Upper lobe of left lung (tissue), 6 donors: ENCODE measurements around the gene GCLM. TPM values are rescaled to one million over a fixed set of nuclear protein-coding genes. Genes with fewer than 3 reads are reported as not detected.
A peak's percentile ranks its signal among the peaks of the same experiment; 100 is the strongest.

Experiments
- ATAC-seq, 2 donors: fragments of 200-7000 bp; cut with Tn5 transposase; one replicate each; pipeline ENCODE4 v1.9.1; 2022; ENCODE audit warnings: mild to moderate bottlenecking in 2 of 2, moderate library complexity in 2 of 2; ENCODE audit not compliant: low FRiP score in 2 of 2
- DNase-seq, 2 donors: peaks; one replicate each; pipeline ENCODE4 v3.0.0-alpha.2; 2019 to 2020
- H3K27ac ChIP-seq, 4 donors: fragments of 200-600 bp; sonication (generic); one replicate each; pipeline ENCODE4 v1.5.1; 2016 to 2019
- H3K27me3 ChIP-seq, 4 donors: fragments of 200-600 bp; sonication (generic); one replicate each; pipeline ENCODE4 v1.5.1; 2017 to 2019
- H3K36me3 ChIP-seq, 4 donors: fragments of 200-600 bp; sonication (generic); one replicate each; pipeline ENCODE4 v1.5.1; 2016 to 2019
- H3K4me1 ChIP-seq, 4 donors: fragments of 200-600 bp; sonication (generic); one replicate each; pipeline ENCODE4 v1.5.1; 2018 to 2019
- H3K4me3 ChIP-seq, 4 donors: fragments of 200-600 bp; sonication (generic); one replicate each; pipeline ENCODE4 v1.5.1; 2017 to 2019; ENCODE audit warnings: mild to moderate bottlenecking in 2 of 4, moderate library complexity in 1 of 4
- H3K9me3 ChIP-seq, 4 donors: fragments of 200-600 bp; sonication (generic); one replicate each; pipeline ENCODE4 v1.5.1; 2018 to 2019
- CTCF ChIP-seq, 6 experiments: fragments of 450-650 bp in 4 of 6; fragments of 200-600 bp in 2 of 6; sonication (generic) in 2 of 6; IDR thresholded peaks; one replicate each; pipeline ENCODE4 v1.5.1; 2016 to 2019; ENCODE audit warnings: antibody characterized with exemption in 6 of 6
- EP300 ChIP-seq, 4 donors: sonication (generic); formaldehyde crosslinking; IDR thresholded peaks; one replicate each; pipeline ENCODE4 v1.5.1; 2017; ENCODE audit warnings: antibody characterized with exemption in 4 of 4, control low read depth in 2 of 4
- POLR2A ChIP-seq, 4 donors: fragments of 450-650 bp; IDR thresholded peaks; one replicate each; pipeline ENCODE4 v1.5.1; 2016 to 2017; ENCODE audit warnings: antibody characterized with exemption in 4 of 4, mild to moderate bottlenecking in 2 of 4
- POLR2AphosphoS5 ChIP-seq, 2 donors: sonication (generic); formaldehyde crosslinking; IDR thresholded peaks; one replicate each; pipeline ENCODE4 v1.5.1; 2017; ENCODE audit warnings: antibody characterized with exemption in 2 of 2
- WGBS, 2 donors: methylation state at CpG; one replicate each; pipeline ENCODE4 v1.1.5; 2017 to 2018; 5-methylcytosine and 5-hydroxymethylcytosine counted together
- total RNA-seq, 6 donors: library from RNA; depleted of rRNA in 4 of 6; stranded (reverse); fragments of >200 nt in 4 of 6; gene quantifications; one replicate each; pipeline versions ENCODE4 v1.1.0 to v1.2.1, GENCODE V29; 2016 to 2021
- donor health status: DM: no; HTN: no; CAD: no; lungs with moderate emphysema.
- donor health status: DM: no; HTN: yes; CAD: no; lungs with severe emphysema.

The GCLM gene
- total RNA-seq, 6 donors from 2014 or later, result 11.3 to 25.1 (median 20.2) TPM

- WGBS, 2 donors, result 82 to 87% methylated on average over 6 of the region's 6 CpGs
- no peak overlapping the region for H3K27ac ChIP-seq
- TF ChIP-seq EP300 (IDR thresholded peaks at IDR 0.05) (no peak), CTCF (IDR thresholded peaks at IDR 0.05) (no peak), POLR2A (IDR thresholded peaks at IDR 0.05) (no peak), POLR2AphosphoS5 (IDR thresholded peaks at IDR 0.05) (no peak)
- H3K4me3 ChIP-seq, result no peak overlapping the region
- ATAC-seq (no peak), DNase-seq (no peak)
- no peaks in the 10 kb centered on the region for H3K27me3 ChIP-seq
- H3K9me3 ChIP-seq, result no peaks in the 10 kb centered on the region
- no peaks in the 10 kb centered on the region for H3K4me1 ChIP-seq
- peaks cover 0 to 41% (median 12%) of the 10 kb centered on the region in 4 donors for H3K36me3 ChIP-seq
These were observed 20.3 kb downstream of the GCLM start for GRCh38 chr1:93888900-93889299.

GRCh38 chr1:93882269-93882668 is 27.0 kb downstream of the GCLM start:
- WGBS, 2 donors, result 82 to 89% methylated on average over 4 of the region's 4 CpGs
- H3K36me3 ChIP-seq, result peaks cover 0 to 4% (median 1%) of the 10 kb centered on the region in 4 donors
- H3K27me3 ChIP-seq, result no peaks in the 10 kb centered on the region
- H3K4me3 ChIP-seq, result no peak overlapping the region
- peaks cover 9 to 17% (median 9%) of the 10 kb centered on the region in 4 donors for H3K4me1 ChIP-seq
- H3K9me3 ChIP-seq, result no peaks in the 10 kb centered on the region
- H3K27ac ChIP-seq, result no peak overlapping the region
- no peak for ATAC-seq
- no peak for DNase-seq
- TF ChIP-seq CTCF (IDR thresholded peaks at IDR 0.05) (no peak), POLR2AphosphoS5 (IDR thresholded peaks at IDR 0.05) (no peak), POLR2A (IDR thresholded peaks at IDR 0.05) (no peak), EP300 (IDR thresholded peaks at IDR 0.05) (no peak)

- H3K9me3 ChIP-seq, result no peaks in the 10 kb centered on the region
- no peak for ATAC-seq
- H3K4me1 ChIP-seq, result peaks cover 17 to 30% (median 22%) of the 10 kb centered on the region in 4 donors
- no peak overlapping the region for H3K4me3 ChIP-seq
- no peaks in the 10 kb centered on the region for H3K27me3 ChIP-seq
- no peak overlapping the region for H3K27ac ChIP-seq
- TF ChIP-seq POLR2AphosphoS5 (IDR thresholded peaks at IDR 0.05) (no peak), EP300 (IDR thresholded peaks at IDR 0.05) (no peak), POLR2A (IDR thresholded peaks at IDR 0.05) (no peak), CTCF (IDR thresholded peaks at IDR 0.05) (no peak)
- H3K36me3 ChIP-seq, result peaks cover 0 to 20% (median 5%) of the 10 kb centered on the region in 4 donors
- WGBS, 2 donors, result 93 to 100% methylated on average over 2 of the region's 2 CpGs
- DNase-seq, result no peak
These were observed 28.5 kb downstream of the GCLM start for GRCh38 chr1:93880731-93881130.

- DNase-seq (peak; percentile 90 to 92), ATAC-seq (peak; percentile 96 to 99)
- H3K27ac ChIP-seq, result peak within 1 kb of the TSS; percentile 89 to 97 (median 94)
- H3K4me1 ChIP-seq, result peaks cover 17 to 33% (median 22%) of the 10 kb centered on the region in 4 donors
- no peaks in the 10 kb centered on the region for H3K9me3 ChIP-seq
- no peaks in the 10 kb centered on the region for H3K27me3 ChIP-seq
- 0 to 1% methylated on average over 38 to 50 of the region's 50 CpGs for WGBS, 2 donors
- H3K4me3 ChIP-seq, result peak within 1 kb of the TSS; percentile 72 to 96 (median 80)
- peak; percentile 7 to 90 (median 78) for TF ChIP-seq POLR2A (IDR thresholded peaks at IDR 0.05)
- no peak for TF ChIP-seq CTCF (IDR thresholded peaks at IDR 0.05)
- peak; percentile 97 for TF ChIP-seq POLR2AphosphoS5 (IDR thresholded peaks at IDR 0.05)
- peak in 1 of 4 donors; percentile 81 for TF ChIP-seq EP300 (IDR thresholded peaks at IDR 0.05)
- peaks cover 15 to 37% (median 20%) of the 10 kb centered on the region in 4 donors for H3K36me3 ChIP-seq
These were observed 30.2 kb downstream of the GCLM start, which contains the start of gene DNTTIP2 for GRCh38 chr1:93878889-93879586. TSS of gene DNTTIP2 (minus strand) at chr1:93879206. CDS start at chr1:93879148, 58 bp downstream.
